Measurements from ENCODE around the gene MTFR2.

MTFR2 gene

DNA sequence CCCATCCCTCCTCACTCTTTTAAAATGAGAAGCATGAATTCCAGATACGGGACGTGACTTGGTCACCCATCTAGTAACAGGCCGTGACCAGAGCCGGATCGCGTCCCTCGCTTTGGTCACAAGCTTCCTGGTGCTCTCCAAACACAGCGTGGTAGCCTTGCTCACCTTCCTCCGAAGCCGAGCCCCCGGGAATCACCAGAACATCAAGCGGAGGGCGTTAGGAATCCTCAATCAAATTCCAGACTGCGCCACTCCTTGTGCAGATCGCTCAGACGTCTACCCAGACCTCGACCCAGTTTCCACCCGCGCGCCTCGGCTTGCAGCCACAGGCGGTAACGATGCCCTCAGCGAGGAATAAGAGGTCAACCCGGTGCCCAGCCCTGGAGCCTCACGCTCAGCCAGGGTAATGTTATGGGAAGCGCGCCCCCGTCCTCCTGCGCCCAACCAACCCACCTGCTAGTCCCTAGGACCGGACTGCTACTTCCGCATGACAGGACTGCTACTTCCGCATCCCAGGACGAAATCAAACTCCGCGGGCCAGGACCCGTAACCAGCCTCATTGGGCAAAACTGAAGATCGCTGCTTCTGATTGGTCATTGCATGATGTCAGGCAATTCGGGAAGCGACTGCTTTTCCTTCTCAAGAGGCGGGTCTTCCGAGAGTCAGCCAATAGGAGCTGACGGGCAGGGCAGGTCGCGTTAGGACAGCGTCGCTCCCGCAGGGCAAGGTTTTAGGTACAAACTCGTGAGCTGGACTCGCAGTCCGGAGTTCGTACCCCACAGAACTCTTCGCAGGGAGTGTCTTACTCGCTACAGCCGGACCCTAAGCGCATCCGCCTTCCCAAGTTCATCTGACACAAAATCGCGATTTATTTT lies at the start of gene MTFR2:
MTFR2 (minus strand) TSS at position 501 of the 875 bp plus-strand sequence. CDS start 1,212 bp downstream, outside the sequence.
- peak; percentile 96 for FAIRE-seq

DNA sequence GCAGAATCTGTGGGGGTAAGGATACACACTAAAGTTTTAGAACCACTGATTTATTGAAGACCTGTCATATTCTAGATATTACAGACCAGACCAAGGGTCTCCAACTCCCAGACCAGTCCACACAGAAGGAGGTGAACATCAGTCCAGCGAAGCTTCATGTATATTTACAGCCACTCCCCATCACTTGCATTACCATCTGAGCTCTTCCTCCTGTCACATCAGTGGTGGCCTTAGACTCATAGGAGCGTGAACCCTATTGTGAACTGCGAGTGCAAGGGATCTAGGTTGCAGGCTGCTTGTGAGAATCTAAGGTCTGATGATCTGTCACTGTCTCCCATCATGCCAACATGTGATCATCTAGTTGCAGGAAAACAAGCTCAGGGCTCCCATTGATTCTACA lies 44.5 kb upstream of the MTFR2 start:
- FAIRE-seq: no peak

DNA sequence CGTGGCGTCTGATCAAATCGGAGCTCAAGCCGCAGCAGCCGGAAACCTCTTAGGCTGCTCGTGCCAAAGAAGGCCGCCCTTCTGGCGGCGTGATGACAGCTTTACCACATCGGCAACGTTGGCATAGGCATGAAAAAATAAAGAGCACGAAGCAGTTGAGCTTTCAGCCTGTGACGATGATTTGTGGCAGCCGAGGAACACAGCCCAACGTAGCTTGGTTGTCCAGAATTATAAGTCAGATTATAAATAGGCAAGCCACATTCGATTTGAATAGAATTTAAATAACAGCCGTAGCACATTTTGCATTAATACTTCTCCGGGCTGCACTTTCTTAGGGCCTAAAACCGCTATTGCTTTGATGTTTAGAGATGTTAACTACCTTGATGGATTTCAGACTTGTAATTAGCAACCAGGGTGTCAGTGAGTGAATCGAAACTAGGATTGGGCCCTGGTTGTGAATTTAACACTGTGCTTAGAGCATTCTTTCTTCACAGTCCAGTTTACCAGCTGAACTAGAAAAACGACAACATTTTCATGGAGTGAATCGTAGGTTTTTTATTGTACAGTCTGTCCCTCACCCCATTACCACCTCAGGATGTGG lies 40.4 kb upstream of the MTFR2 start:
- FAIRE-seq: no peak

DNA sequence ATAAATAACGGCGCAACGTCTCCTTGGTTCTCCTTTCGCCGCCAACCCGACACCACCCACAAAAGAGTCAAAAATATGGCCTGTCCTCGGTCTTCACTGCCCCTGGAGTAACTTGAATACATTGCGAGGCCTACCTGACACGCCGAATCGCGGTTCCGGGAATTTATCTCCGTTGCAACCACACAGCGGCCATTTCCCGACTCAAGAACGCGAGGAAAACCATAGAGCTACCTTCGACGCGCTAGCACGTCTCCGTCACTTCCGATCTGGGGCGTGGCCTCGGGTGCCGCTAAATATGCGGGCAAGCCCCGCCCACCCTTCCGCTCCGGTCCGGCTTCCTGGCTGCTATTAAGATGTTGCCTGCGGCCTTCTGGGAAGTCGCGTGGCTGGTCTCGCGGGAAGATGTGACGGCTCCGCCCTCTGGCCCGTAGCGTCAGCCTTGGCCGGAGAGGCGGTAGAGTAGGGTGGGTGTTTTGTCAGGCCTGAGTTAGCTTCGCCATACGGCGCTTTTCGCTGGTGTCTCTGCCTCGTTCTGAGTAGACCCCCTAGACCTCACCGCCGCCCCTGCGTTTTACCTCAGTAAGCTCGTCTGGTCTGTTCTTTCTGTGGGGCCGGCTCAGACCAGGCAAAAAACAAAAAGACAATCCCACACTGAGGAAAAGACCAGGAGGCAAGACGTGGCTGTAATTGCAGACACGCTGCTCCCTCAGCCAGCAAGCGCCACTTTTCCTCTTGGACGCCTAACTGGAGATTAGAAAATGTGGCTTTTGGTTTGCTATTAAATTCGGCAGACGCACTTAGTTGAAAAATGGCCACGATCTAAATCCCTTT lies 39.7 kb upstream of the MTFR2 start, which contains the start of gene BCLAF1:
BCLAF1 (minus strand) TSS at position 268 of the 831 bp plus-strand sequence. CDS start 9,980 bp downstream, outside the sequence.
- FAIRE-seq: peak; percentile 98

DNA sequence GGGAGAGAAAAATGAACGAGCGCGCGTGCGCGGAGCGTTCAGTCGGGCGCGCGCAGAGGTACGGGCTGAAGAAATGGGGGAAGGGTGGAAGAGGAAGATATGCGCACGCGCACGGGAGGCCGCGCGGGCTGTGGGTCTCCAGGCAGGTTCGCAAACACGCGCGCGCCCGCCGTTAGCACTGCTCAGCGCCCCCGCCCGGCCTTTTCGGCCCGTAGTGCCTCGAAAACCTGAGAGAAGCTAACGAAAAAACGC lies 39.1 kb upstream of the MTFR2 start:
- no peak for FAIRE-seq

DNA sequence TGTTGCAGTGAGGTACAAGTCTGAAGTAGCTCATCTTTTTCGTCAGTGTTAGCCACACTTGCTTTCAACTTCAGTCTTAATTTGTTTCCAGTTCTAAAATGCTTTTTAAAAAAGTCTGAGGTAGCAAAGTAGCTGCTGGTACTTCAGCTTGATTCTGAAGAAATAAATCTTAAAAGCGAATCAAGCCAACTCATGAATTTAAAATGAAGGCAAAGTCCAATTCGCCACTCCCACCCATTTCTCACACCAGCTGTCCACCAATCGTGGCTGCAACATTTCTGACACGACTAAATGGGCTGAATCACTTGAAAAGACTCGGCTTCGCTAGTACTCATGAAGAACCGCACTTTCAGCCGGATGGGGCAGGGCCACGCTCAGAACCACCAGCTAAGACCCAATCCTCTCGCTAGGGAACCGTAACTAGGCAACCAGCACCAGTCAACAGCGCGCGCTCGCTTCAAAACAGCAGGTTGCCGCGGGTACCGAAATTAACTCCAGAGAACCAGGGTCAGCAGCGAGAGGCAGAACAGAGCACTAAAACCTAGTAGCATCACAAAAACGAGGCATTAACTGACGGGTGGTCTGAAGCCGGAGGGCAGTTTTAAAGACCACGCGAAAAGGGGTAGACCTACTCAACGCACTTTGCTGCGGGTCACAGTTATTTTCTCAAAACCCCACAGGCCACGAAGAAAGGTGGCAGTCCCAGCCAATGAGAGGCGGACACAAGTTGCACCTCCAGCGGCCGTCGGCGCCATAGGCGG lies 38.6 kb upstream of the MTFR2 start:
- FAIRE-seq: no peak

DNA sequence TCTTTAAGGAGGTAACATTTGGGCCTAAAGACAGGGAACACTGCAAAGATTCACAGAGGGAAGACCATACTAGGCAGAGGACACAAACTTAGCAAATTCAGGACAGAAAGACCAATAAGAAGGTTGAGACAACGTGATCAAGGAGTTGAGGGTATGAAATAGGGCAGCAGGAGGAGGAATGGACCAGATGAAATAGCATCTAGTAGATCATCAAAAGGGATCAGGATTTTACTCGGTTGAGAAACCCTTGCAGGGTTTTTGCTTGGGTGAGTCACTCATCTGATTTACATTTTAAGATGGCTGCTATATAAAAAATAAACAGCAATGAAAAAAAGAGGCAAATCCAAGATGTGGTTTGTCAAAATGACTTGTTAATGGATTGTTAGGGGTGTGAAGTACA lies 34.8 kb upstream of the MTFR2 start:
- no peak for FAIRE-seq

DNA sequence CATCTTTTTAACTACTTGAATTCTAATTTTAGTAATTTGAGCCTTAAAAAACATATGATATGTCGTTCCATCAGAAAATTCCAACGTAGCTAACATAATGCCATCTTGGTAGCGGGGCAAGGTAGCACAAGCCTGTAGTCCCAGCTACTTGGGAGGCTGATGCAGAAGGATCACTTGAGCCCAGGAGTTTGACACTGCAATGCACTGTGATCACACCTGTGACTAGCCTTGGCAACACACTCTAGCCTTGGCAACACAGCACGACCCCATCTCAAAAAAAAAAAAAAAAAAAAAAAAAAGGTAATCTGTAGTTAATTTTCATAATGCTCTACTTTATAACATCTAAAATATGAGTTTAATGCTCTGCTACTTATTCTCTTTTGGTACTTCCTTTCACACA lies 32.8 kb upstream of the MTFR2 start:
- FAIRE-seq: no peak

DNA sequence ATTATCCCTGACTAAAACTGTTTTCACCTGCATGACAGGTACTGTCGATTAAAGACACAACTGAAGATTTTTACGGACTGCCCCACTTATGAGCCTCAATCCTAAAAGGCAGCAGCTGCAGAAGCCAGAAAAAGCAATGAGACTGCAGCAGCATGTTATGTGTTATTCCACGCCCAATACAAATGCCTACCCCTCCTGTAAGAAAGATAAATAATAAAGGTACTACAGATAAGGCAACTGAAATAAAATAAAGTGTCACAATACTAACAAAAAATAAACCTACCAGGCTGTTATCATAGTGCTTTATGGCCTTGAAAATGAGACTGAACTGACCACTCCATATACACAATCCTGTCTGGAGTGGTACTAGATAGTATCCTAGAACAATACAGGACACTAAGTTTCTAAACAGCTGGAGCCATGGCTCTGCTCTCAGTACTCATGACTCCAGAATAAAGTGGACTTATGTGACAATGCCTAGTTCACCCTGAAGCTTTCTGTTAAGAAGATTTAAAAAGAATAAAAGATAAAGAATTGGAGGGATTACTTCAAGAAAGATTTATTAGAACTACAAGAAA lies 30.0 kb upstream of the MTFR2 start:
- no peak for FAIRE-seq

DNA sequence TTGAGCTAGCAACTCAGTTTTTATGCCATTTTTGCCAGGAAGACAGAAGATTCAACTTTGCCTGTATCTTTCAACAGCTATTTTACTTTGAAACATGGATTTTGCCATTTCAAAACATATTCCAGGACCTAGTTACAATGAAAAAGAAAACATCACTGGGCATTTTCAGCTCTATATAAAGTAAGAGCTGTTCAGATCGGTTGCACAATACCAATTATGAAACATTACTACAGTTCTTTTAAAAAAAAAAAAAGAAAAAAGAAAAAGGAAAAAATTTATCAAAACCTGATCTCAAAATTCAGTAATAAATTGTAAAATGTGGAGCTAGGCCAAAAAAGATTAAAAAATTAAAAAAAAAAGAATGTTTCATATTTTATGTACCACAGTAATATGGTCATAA lies 24.0 kb upstream of the MTFR2 start:
- no peak for FAIRE-seq

DNA sequence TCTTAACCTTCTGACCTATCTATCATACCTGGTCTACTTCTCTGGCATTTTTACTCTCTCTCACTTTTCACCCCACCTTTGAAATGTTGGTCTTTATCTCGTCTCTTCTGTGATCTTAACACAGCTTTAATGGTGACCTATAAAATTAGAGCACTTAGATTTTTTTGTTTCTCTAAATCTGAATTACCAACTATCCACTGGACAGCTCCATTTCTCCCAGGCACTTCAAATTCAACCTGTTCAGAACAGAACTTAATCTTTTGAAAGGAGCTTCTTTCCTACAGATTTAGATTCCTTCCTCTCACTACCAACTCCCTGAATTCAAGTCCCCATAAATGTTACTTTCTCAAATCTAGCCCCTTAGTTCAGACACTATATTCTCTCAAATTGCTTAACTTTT lies 15.0 kb upstream of the MTFR2 start:
- no peak for FAIRE-seq

DNA sequence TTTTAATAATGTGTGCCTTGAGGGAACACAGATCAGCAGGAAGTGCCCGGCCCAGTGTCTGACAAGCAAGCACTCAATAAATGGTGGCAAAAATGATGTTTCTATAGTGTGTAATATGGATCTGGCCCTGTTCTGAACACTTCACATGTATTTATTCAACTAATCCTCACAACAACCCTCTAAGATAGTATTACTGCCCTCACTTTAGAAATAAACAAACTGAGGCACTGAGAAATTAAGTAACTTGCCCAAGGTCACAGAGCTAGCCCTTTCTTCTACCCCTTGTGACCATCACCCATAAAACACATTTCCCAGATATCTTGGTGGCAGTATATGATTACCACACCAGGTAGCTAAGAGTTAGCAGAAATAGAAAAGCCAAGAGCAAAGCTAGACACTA lies 12.8 kb upstream of the MTFR2 start:
- no peak for FAIRE-seq

DNA sequence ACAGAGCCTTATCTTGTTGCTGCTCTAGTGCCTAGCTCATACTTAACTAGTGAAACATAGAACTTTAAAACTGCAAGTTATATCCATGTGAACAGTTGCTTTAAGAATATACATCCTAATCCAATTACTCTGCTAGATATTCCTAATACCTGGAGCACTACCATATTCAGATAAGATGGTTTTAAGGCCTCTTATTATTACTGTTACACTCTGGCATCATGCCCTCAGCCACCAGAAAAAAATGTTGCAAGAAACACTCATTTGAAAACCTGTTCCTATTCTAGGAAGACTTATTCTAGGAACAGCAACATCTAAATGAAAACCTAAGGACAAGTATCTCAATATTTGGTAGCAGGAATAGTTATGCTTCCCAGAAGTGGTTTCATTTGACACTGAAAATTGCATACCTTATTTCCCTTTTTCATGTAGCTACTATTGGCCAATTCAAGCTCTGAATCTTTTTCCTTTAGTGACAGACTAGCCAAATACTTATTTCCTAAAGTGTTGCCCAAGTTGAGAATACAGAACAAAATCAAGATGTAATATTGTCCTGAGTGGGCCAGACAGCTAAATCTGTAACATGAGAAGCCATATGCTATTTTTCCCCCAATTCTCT lies 4.8 kb upstream of the MTFR2 start:
- no peak for FAIRE-seq

DNA sequence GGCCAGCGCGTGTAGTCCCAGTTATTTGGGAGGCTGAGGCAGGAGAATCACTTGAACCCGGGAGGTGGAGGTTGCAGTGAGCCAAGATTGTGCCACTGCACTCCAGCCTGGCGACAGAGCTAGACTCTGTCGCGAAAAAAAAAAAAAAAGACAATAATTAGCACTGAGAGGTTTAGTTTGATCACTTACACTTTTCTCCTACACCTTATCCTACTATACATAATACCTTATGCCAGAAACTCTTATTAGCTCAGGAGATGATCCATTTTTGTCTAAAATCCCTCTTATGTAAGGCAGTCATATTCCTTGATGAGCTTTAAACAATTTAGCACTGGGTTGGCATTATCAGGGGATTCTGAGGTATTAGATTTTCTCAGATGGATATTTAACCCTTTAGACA lies 3.6 kb upstream of the MTFR2 start:
- no peak for FAIRE-seq

DNA sequence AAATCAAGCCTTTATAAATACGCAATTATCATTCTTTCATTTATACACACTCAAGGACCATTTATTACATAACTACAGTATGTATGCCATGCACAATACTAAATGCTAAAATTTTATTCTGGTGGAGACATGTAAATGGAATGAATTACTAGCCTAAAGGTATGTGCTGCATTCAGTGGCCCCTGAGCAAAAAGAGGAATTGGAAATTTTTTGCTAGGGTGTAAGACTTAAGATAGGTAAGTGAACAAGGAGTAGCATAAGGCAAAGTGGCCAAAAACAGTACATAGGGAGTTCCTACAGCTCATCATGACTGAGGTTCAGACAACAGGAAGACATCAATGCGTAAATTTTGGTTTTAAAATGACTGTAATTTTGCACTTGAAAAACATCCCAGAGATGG lies 2.3 kb upstream of the MTFR2 start:
- no peak for FAIRE-seq

DNA sequence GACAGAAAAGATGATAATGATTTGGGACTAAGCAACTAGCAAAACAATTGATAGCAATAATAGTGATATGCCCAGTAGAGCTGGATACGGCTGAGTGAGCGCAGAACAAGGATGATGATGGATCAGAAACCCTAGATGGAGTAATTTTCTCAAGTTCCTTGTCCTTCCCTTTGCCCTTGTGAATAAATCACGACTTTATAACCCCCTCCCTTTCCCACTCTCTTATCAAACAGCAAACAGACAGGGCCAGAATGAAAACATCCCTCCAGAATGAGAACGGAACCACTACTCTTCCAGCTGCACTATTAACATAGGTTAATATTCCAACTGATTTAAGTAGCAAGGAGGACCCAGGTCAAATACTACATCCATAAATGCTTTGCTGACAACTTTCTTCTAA lies 1.3 kb upstream of the MTFR2 start:
- FAIRE-seq: no peak

DNA sequence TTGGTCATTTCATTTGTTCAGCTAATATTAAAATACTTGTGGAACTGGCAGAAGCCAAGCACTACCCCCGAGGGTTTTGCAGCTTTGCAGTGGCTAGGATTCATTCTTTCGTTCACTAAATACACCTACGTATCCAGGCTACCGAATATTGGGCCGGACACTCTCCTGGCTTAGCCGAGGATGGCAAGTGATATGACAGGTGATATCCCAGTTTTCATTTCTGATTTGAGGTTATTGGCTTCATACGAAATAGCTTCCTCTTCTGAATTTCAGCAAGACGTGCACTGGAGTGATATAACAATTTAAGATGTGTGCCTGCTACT lies 536 bp upstream of the MTFR2 start:
- FAIRE-seq: no peak

DNA sequence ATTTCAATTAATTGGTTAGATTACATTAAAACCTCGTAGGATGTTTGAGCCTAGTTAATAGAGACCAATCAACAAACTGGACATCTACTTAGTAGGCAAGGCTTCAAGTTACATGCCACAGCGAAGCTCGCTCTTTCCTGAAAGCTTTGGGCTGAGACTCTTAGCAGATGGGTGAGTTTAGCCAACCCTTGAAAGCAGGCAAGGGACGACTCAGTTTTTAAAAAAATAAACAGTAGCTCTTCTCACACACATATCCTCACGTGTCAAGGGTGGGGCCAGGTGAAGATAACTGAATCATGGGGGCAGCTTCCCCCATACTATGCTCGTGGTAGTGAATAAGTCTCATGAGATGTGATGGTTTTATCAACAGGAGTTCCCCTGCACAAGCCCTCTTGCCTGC lies 775 bp downstream of the MTFR2 start:
- FAIRE-seq: no peak

DNA sequence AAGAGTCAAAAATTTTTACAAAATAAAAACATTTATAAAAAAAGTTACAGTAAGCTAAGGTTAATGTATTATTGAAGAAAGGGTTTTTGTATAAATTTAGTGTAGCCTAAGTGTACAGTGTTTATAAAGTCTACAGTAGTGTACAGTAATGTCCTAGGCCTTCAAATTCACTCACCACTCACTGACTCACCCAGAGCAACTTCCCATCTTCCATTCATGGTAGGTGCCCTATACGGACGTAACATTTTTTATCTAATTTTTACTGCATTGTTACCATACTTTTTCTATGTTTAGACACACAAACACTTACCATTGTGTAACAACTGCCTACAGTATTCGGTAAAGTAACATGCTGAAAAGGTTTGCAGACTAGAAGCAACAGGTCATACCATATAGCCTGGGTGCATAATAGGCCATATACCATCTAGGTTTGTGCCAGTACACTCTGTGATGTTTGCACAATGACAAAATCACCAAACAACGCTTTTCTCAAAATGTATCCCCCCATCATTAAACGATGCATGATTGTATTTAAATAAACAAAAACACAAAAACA lies 6.0 kb downstream of the MTFR2 start:
- no peak for FAIRE-seq

DNA sequence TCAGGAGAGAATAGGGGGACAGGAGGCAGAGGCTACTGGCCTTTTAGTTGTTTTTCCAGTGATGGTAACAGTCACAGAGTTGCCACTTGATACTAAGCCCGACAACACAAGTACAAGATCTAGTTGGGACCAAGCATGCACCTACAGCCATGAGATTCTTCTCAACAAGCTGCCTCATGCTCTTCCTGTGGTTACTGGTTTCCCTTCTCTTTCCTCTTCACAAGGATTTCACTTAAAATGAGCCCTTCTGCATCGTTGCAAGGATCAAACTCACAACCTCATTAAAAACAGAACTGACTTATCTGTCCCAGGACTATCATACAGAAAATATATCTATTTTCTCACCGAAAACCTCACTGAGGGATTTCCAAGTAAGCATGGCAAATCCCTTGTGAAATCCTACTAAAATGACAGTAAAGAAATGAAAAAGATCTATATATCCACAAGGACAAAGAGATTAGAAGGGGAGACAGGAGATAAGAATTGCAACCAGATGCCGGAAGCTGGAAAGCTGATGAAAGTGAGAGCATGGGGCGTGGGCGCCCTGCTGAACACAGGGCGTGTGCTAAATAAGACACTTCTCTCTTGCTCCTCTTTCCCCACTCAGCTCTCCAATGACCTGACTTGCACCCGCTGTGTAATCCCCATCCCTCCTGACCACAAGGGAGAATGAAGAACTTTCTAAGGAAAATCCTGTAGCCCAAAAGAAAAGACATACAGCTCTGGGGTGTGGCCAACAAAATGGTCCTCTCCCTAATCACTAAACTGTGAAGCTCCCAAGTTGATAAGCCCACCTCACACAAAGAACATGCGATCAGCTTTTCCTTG lies 13.4 kb downstream of the MTFR2 start:
- FAIRE-seq: no peak

DNA sequence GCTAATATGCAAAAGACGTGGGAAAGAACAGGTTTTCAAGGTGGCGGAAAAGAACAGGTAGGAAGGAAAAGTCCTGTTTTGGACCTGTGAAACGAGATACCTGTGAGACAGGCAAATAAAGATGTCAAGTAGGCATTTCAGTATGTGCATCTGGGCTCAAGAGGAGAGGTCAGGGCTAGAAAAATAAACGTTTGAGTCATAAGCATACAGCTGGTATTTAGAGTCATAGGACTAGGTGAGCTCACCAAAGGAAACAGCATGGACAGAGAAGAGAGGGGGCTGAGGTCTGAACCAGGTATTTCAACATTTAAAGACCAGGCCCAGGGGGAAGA lies 14.9 kb downstream of the MTFR2 start:
- FAIRE-seq: no peak
